ENCODE measurements around the gene FIBIN. TPM values are rescaled to one million over a fixed set of nuclear protein-coding genes. Genes with fewer than 3 reads are reported as not detected.

The FIBIN gene
- polyA plus RNA-seq, 6 donors from 2014 or later: not detected

Other genes with a start within 250 kb of the FIBIN start
- not detected for gene BBOX1, start 46.7 kb downstream of the FIBIN start, polyA plus RNA-seq (ENCODE audit: low read depth in 6 of 6)

Measured in naive B cell (primary cell).